SH-SY5Y (cell line): ENCODE measurements around the gene TCF25.

ENCODE experiments used
- GATA2 ChIP-seq: IDR thresholded peaks from 2 replicates; pipeline ENCODE4 v1.6.1; 2011; ENCODE audit warnings: mild to moderate bottlenecking, low read depth, low read length
- GATA3 ChIP-seq: IDR thresholded peaks from 2 replicates; pipeline ENCODE4 v1.6.1; 2011; ENCODE audit warnings: low read depth, mild to moderate bottlenecking, low read length, moderate library complexity

DNA sequence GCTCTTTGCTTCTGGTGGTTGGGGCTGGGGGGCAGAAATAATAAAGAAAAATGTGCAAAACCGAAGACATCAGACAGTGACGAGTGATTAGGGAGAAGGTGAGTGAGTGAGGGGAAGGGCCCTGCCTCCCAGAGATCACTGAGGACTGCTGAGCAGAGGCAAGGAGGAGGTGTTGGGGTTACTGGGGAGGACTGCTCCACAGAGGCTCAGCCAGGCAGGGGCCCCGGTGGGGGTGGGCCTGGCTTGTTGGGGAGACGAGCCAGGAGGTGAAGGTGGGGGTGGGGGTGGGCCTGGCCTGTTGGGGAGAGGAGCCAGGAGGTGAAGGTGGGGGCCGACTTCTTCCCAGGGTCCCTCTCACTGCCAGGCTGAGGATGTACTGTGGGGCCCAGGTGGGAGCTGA is 73.1 kb downstream of the TCF25 start:
- TF ChIP-seq GATA2 (no peak), GATA3 (no peak)
